HG02943 (cell line): ENCODE measurements around the gene IQSEC1.
A peak's percentile ranks its signal among the peaks of the same experiment; 100 is the strongest.

Source experiments
- ATAC-seq: cut with Tn5 transposase; IDR thresholded peaks from one replicate; pipeline ENCODE4 v1.9.1; 2021; ENCODE audit warnings: mild to moderate bottlenecking, low read depth, moderate library complexity; ENCODE audit not compliant: unreplicated experiment

Gene IQSEC1

GRCh38 chr3:13018561-13019242, 54.5 kb downstream of the IQSEC1 start:
- ATAC-seq, result no peak

- no peak for ATAC-seq
Measured at GRCh38 chr3:13018043-13018451, 55.2 kb downstream of the IQSEC1 start.

- no peak for ATAC-seq
Measured at GRCh38 chr3:13017361-13018042, 55.7 kb downstream of the IQSEC1 start.

DNA sequence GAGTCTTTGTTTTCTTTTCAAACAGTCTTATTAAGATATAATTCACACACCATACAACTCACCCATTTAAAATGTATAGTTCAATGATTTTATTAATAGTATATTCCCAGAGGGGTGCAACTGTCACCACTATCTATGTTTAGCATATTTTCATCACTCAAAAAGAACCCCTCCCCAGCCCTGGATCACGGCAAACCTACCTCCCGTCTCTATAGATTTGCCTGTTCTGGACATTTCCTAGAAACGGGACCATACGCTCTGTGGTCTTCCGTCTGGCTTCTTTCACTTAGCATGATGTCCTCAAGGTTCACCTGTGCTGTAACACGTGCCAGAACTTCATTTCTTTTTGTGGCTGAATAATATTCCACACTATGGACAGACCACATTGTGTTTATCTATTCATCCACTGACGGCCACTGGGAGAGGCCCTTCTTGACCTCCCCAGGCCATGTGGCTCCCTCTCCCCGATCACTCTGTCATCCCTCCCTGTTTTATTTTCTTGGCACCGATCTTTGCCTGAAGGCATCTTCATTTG, 56.4 kb downstream of the IQSEC1 start:
- ATAC-seq, result no peak

GRCh38 chr3:13016083-13016720, 57.0 kb downstream of the IQSEC1 start:
- ATAC-seq, result peak; percentile 40

DNA sequence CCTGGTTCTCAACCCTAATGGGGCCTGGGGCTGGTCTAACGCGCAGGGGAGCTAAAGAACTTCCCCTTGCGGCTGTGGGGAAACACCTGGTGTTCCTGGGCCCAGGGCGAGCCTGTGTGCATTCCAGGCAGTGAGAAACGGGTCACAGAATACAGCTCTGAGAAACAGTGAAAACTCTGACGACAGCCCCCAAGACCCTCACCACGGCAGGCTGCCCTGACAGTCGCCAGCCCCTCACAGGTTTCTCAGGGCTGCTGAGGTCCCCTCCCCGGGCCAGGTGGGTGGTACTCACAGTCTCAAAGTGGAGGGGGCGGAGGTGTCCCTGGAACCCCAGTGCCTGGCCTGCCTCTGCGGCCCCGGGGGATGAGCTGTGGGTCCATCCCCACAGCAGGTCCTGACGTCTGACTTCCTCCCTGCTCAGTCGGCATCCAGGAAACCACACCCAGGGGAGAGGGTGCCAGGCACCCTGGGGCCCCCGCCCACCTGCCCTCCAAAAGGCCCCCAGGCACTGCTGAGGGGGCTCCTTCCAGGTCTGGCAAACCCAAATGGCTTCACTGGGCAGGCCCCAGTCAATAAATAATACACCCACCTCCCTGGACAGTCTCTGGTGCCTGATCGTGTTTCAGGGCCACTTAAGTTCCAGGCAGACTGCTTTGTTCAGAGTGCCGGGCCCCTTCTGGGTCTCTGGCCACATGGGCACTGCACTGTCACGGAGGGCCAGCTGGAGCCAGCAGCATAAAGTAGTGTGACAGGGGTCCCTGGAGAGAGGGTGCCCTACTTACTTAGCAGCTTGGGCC, 57.7 kb downstream of the IQSEC1 start:
- ATAC-seq, result no peak

GRCh38 chr3:13014755-13015285, 58.4 kb downstream of the IQSEC1 start:
- no peak for ATAC-seq

DNA sequence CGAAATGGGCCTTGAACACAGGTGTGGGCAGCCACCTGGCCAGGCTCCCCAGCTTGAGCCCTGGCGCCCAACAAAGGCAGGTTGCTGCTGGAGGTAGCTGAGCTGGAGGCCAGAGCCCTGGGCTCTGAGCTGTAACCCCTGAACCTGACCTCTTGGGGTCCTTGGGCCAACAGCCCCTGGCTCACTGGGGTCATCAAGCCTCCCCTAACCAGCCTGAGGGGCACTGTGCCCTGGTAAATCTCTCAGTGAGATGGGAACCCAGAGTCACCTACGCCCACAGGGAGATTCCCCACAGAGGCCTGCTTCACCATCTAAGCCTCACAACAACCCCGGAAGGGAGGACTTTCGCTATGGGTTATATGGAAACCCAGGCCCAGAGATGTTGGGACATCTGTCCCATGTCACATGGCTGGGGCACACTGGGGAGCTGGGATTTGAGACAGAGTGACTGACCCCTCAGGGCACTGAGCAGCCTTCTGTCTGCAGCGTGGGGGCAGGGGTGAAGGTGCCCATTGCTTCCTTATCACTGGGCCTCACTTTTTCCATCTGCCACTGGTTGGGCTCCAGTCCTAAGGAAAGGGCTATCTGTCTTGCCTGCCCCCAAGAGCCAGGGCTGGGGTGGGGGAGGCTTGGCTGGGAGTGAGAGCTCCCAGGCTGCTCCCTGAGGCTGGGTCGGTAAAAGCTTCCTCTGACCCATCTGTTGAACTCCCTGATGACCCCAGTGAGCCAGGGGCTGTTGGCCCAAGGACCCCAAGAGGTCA, 59.1 kb downstream of the IQSEC1 start:
- no peak for ATAC-seq

- no peak for ATAC-seq
Measured at GRCh38 chr3:13013566-13013965, 59.7 kb downstream of the IQSEC1 start.

DNA sequence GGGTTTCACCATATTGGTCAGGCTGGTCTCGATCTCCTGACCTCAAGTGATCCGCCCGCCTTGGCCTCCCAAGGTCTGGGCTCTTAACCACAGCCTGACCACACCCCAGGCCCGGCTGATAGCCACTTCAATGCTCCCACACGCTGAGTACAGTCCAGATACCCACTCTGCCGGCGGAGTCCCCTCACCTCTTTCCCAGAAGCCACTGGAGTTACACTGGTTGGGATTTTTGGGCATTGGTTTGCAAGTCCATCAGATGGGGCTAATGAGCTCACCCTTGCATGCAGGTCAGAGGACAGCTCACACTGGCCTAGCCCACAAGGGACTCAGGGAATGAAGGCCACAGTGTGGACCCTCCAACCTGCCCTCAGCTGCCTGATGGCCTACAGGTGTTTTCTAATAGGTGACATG, 60.1 kb downstream of the IQSEC1 start:
- no peak for ATAC-seq

GRCh38 chr3:13012221-13012691, 61.0 kb downstream of the IQSEC1 start:
- peak; percentile 32 for ATAC-seq

GRCh38 chr3:13011573-13012220, 61.5 kb downstream of the IQSEC1 start:
- ATAC-seq, result peak; percentile 39

DNA sequence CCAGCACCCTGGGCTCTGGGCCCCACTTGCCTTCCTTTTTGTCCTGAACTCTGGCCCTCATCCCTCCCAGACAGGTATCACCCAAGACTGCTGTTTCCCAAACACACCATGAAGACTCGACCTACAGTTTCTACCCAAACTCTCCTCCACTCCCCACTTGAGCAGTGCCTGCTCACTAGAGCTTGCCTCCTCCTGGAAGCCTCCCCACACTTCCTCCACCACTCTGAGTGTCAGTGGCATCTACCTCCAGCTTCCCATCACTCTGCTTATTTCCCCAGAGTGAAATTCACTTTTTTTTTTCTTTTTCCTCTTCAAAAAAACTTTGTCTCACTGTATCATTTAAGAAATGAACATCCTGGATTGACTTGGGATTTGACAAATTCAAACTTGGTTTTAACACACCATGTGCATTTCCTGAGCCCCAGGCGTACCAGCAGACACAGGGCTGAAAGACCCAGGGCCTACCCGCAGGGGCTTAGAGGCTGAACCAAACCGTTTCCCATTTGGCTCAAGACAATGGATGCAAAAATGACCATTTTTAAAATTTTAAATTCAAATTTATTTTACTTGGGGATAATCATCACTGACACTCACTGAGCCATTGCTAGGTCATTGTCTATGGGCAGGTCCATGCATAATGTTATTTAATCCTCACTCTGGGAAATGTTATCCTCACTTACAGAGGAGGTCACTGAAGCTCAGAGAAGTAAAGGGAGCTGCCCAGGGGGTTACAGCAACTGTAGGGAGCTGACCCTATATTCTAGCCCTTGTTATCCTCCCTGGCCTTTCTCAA, 62.3 kb downstream of the IQSEC1 start:
- no peak for ATAC-seq

GRCh38 chr3:13009946-13010315, 63.3 kb downstream of the IQSEC1 start:
- ATAC-seq, result no peak

DNA sequence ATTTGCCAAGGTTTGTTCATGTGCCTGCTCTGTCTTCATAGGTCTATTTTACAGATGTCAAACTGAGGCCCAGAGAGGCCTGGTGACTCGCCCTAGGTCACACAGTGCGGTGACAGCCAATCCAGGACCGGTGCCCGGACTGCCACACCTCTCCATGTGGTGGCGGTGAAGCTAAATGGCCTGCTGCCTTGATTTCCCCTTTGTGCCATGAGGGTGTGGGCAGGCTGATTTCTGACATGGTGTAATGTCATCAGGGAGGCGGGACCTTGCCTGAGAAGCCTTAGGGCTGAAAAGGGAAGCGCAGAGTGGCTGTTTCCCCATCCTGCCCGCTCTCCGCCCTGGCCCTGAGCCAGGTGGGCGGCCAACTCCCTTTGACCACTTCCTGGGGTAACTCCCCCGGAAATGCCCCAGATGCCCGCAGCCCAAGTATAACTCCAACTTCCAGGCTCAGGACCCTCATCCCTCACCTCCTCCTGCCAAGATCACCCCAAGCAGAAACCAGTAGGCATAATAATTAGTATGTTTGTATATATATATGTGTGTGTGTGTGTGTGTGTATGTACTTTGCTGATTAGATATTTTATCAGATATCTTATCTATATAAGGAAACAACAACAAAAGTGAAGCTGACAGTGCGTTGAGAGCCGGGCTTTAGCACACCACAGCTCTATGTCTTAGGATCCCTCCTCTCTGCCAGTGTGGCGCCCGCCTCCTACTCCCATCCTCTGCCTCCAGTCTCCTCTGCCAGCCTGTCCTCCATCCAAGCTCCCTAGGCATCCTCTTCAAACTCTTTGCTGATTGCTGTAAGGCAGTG, 63.9 kb downstream of the IQSEC1 start:
- no peak for ATAC-seq

GRCh38 chr3:13008155-13008995, 64.9 kb downstream of the IQSEC1 start:
- no peak for ATAC-seq
